RPMI7951 (cell line): ENCODE data around the gene ATP7A. TPM values are rescaled to one million over a fixed set of nuclear protein-coding genes. Genes with fewer than 3 reads are reported as not detected.
"Not testable (repeated sequence)": the region's sequence is repeated elsewhere in the genome, so short reads cannot be mapped to it uniquely, and the experiment has no call there.

Experiments used
- DNase-seq: peaks from one replicate; pipeline ENCODE4 v3.0.0-alpha.2; 2012; ENCODE audit warnings: low read depth
- total RNA-seq: library from RNA; depleted of rRNA; stranded (reverse); fragments of >200 nt; shearing (Covaris generic); gene quantifications from 2 replicates; pipeline ENCODE4 v1.2.3, GENCODE V29; 2014; rRNA removed

The ATP7A gene
- total RNA-seq, 1 experiment from 2014 or later = 15.0 TPM

DNA sequence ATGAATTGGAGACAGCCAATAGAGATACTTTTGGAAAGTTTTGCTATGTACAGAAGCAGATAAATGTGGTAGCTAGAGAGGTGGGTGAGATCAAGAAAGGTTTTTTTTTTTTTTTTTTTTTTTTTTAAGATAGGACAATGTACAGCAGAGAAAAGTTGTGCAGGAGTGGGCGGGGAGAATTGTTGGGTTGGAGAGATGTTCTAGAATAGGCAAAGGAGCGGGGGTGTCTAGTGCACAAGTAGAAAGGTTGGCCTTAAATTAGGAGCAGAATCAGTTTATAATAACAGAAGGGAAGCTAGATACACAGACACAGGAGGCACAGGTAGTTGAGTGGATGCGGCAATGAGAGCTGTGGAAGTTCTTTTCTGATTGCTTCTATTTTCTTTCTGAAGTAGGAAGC lies 127.4 kb downstream of the ATP7A start:
- DNase-seq = no peak

DNA sequence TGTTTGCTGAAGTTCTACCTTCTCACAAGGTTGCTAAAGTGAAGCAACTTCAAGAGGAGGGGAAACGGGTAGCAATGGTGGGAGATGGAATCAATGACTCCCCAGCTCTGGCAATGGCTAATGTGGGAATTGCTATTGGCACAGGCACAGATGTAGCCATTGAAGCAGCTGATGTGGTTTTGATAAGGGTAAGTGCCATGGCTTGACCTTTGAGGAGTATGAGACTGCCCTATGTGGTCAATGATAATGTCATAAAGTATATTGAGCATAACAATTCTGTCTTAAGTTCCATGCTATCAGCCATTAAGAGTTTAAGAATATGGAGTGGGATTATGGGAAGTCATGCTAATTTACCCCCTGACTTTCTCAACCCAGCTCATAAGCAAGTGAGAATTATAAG lies 132.1 kb downstream of the ATP7A start:
- no peak for DNase-seq

DNA sequence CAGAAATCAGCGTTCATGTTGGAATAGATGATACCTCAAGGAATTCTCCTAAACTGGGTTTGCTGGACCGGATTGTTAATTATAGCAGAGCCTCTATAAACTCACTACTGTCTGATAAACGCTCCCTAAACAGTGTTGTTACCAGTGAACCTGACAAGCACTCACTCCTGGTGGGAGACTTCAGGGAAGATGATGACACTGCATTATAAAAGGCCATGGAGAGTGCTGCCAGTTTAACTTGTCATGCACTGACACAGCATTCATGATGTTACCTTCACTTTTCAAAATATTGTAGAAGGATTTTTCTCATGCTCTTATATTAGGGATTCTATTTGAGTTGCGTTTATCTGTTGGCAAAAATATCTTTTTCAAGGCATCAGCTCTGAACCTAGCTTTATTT lies 135.9 kb downstream of the ATP7A start:
- DNase-seq = no peak

DNA sequence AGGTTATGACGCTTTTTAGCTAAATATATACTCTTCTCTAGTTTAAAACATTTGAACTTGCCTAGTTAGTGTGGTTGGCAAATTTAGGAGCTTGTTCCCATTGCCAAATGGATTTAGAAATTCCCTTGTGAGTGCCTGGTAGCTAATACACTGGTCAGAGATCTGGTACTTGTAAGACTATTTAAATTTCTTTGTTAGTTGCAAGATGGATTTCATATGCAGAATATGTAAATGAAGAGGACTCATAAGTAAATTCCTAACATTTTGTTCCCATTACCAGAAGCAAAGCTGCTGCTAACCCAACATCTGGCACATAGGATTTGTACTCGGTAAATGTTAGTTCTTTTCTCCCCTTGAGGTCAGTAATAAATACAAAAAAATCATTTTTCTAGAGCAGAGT lies 137.6 kb downstream of the ATP7A start:
- no peak for DNase-seq

DNA sequence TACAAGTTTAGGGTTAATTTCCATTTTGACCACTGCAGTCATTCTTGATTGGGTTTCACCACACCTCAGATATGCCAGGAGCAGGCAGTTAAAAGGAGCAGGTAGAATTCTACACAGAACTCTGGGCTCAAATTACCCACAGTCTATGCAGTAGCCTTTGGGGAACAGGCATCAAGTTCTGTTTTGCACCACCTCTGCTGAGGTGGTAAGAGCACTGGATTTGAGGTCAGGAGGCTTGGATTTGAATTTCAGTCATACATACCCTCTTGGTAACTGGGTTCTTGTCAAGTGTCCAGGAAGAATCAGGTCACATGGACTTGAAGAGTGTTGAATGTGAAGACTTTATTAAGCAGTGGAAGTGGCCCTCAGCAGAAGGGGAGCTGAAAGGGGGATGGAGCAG lies 153.2 kb downstream of the ATP7A start:
- DNase-seq = no peak

DNA sequence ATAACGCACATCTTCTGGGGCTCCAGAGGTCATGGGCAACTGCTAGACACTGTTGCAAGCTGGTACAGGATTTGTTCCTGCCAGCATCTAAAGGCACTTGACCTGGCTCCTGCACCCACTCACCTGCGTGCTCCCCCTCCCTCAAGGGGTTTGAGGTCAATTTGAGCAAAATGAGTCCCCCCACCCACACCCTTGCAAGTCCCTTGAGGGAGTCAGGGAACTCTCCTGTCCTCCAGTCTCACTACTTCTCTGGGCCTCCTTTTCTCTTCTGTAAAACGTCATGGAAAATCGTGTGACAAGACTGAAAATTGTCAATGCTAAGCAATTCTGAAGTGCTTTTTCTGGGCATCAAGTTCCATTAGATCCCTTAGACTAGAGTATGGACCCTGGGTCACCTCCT lies 153.7 kb downstream of the ATP7A start:
- no peak for DNase-seq

DNA sequence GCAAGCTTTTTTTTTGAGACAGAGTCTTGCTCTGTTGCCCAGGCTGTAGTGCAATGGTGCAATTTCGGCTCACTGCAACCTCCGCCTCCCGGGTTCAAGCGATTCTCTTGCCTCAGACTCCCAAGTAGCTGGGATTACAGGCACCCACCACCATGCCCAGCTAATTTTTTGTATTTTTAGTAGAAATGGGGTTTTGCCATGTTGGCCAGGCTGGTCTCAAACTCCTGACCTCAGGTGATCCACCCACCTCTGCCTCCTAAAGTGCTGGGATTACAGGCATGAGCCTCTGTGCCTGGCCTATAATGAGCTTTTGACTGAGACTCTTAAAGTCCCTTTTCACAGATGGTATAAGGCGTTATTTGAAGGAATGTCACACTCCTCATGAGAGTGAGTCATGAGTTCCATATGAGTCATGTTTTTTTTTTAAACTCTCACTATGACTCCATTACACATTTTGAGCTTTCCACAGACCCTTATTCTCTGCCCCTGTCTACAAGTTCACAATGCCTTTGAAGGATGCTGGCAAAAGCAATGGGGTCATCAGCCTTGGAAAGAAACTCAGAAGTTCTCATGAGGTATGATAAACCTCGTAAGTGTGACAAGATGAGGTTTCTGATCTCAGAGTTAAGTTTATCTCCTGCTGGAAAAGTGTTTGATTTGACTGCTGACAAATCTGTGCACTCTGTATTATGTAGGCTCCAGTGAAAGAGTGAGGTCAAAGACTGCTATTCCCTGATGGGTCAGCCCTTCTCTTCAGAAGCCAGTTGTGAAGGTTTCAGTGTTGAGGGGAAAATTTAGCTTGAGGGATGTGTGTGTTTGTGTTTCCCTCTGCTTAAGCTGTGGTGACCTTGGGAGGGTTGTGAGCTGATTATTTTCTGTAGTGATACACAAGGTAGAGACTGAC lies 154.5 kb downstream of the ATP7A start:
- peak; percentile 87 for DNase-seq

DNA sequence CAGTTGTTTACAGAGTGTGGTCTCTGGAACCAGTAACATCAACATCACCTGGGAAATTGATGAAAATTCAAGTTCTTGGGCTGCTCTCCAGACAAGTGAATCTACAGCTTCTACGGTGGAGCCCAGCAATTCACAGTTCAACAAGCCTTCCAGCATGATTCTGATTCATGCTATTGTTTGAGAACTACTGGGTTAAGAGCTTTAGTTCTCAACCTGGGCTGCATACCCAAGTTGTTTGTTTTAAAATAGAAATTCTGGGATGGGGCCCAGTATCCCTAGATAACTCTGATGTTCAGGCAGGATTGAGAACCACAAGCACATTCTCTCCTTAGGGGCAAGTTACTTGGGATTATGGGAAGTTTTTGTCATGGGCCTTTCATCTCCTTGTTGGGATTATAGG lies 155.6 kb downstream of the ATP7A start:
- peak; percentile 27 for DNase-seq

DNA sequence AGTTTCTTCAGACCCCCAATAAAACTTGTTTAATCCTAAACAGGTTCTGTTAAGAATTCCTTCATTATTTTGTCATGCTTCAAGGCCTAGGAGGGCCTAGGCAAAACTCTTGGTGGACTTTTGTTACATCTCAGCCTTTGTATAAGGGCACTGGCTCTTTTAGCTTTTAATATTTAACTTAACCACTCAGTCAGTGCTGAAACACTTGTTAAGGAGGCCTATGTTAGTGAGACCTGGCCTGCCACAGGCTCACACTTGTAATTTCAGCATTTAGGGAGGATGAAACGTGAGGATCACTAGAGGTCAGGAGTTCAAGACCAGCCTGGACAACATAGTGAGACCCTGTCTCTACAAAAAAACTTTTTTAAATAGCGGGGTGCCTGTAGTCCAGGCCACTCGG lies 160.8 kb downstream of the ATP7A start:
- DNase-seq = no peak

DNA sequence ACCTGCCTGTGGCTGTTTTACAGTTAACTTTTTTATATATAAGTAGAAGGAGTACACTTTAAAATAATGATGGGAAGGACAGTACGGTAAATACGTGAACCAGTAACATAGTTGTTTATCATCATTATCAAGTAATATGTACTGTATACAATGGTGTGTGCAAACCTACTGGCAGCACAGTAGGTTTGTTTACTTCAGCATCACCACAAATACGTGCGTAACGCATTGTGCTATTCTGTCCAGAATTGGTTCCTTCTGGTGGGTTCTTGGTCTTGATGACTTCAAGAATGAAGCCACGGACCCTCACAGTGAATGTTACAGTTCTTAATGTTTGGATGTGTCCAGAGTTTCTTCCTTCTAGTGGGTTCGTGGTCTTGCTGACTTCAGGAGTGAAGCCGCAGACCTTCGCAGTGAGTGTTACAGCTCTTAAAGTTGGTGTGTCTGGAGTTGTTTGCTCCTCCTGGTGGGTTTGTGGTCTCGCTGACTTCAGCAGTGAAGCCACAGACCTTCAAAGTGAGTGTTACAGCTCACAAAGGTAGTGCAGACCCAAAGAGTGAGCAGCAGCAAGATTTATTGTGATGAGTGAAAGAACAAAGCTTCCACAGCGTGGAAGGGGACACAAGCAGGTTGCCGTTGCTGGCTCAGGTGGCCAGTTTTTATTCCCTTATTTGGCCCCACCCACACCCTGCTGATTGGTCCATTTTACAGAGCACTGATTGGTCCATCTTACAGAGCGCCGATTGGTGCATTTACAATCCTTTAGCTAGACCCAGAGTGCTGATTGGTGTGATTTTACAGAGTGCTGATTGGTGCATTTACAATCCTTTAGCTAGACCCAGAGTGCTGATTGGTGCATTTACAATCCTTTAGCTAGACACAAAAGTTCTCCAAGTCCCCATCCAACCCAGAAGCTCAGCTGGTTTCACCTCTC lies 162.9 kb downstream of the ATP7A start:
- DNase-seq = not testable (repeated sequence)

DNA sequence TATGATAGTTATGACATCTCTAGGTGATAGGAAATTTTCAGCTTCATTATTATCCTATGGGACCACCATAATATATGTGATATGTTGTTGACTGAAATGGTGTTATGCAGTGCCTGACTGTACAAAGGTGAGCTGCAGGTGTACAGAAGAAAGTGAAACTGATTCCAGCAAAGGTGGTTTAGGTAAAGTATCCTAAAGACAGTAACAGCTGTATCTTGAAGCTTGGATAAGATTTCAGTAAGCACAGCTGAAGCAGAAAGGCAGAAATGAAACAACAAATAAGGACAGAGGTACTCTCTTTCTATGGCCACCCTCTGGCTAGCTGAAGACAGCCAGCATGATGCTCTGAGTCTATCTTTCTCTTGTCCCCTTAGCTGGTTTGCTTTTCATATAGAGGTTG lies 163.6 kb downstream of the ATP7A start:
- no peak for DNase-seq

DNA sequence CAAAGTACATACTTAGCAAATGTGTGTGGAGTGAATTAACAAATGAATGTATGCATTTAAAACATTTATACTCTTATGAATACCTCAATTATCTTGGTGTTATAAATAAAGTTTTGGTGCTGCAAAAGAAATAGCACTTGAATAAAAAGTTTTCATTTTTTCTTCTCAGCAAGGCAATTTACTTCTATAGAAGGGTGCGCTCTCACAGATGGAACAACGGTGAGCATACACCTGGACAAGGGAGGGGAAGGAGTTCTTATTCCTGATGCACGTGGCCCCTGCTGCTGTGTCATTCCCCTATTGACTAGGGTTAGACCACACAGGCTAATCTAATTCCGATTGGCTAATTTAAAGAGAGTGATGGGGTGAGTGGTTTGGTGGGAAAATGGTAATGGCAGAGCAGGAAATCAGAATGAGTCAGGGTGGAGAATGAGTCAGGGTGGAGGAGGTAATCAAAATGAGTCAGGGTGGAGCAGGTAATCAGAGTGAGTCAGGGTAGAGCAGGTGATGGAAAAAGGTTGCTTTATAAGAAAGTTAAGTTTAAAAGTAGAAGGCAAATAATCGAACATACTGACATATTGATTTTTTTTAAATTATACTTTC lies 165.4 kb downstream of the ATP7A start:
- DNase-seq = no peak

DNA sequence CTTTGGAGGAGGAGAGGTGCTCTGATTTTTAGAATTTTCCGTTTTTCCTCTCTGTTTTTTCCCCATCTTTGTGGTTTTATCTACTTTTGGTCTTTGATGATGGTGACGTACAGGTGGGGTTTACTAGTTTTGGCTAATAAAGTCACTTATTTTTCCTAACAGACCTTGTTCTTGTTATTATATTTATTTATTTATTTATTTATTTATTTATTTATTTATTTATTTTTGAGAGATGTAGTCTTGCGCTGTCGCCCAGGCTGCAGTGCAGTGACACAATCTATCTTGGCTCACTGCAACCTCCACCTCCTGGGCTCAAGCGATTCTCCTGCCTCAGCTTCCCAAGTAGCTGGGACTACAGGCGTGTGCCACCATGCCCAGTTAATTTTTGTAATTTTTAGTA lies 170.9 kb downstream of the ATP7A start:
- not testable (repeated sequence) for DNase-seq

DNA sequence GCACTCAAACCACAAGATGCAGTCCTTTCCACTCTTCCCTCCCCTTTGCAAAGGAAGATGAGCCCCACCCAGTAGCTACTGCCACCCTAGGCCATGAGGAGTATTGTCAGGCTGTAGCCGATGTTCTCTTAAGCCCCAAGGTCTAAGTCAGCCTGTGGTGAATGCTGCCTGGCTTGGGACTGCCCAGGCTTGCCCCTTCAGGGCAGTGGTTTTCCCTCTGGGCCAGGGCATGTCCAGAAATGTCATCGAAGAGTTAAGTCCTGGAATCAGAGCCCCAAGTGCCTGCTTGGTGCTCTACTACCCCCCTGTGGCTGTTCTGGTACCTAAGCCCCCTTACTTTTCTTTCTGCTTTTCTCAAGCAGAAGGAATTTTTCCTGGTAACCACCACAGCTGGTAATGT lies 181.8 kb downstream of the ATP7A start:
- DNase-seq = peak; percentile 71

DNA sequence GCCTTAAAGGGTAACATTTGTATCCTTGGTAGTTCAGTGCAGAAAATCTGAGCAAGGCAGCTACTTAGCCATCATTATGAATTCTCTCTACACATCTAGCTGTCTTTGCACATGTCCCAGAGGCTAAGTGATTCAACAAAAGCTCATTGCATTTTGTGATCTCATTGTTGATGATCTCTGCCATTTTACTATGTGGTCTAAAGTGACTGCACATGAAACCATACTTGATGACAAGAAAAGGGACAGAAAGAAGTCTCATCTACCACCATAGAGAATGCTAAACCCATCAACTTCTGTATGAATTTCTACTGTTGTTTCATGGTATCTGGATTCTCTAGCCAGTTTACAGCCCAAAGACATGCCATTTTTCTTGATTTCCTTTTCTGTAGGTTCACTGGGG lies 187.6 kb downstream of the ATP7A start:
- DNase-seq = no peak

Other genes with a start within 250 kb of the ATP7A start
- gene ATRX, start 124.5 kb upstream of the ATP7A start, total RNA-seq = 48.9 and 82.6 TPM in 2 replicates
- 130 and 164 TPM in 2 replicates for gene MAGT1, start 15.3 kb upstream of the ATP7A start, total RNA-seq
- 915 and 1,058 TPM in 2 replicates for gene COX7B, start 11.2 kb upstream of the ATP7A start, total RNA-seq
- not detected in 2 replicates for gene PGAM4, start 58.9 kb downstream of the ATP7A start, total RNA-seq
- gene PGK1, start 193.6 kb downstream of the ATP7A start, total RNA-seq = 1,280 and 1,342 TPM in 2 replicates
- gene TAF9B, start 229.0 kb downstream of the ATP7A start, total RNA-seq = 34.2 and 47.3 TPM in 2 replicates